ENCODE data around the gene KDELR1. TPM values are rescaled to one million over a fixed set of nuclear protein-coding genes. Genes with fewer than 3 reads are reported as not detected.

Gene KDELR1
- total RNA-seq, 4 donors from 2014 or later = 77.3 to 94.1 (median 87.7) TPM

- WGBS = 60% methylated on average over 6 of the region's 16 CpGs
- peak in 1 of 3 donors; percentile 31 for TF ChIP-seq POLR2AphosphoS5 (IDR thresholded peaks at IDR 0.05)
- no peak for TF ChIP-seq POLR2A (IDR thresholded peaks at IDR 0.05)
- no peak for TF ChIP-seq EP300 (IDR thresholded peaks at IDR 0.05)
- no peak for TF ChIP-seq CTCF (IDR thresholded peaks at IDR 0.05)
- Histone ChIP-seq H3K27ac (no peak overlapping the region), H3K36me3 (no peaks in the 10 kb centered on the region), H3K4me3 (no peak overlapping the region), H3K4me1 (peaks cover 4% of the 10 kb centered on the region), H3K27me3 (no peaks in the 10 kb centered on the region), H3K9me3 (no peaks in the 10 kb centered on the region)
- peak in 1 of 2 donors; percentile 83 for DNase-seq (ENCODE audit: low spot score in 2 of 2)
Measured at GRCh38 chr19:48421548-48421947, 30.2 kb upstream of the KDELR1 start.

GRCh38 chr19:48419158-48419920, 28.0 kb upstream of the KDELR1 start:
- no peak overlapping the region for H3K4me3 ChIP-seq
- no peaks in the 10 kb centered on the region for H3K36me3 ChIP-seq
- no peaks in the 10 kb centered on the region for H3K9me3 ChIP-seq
- H3K27me3 ChIP-seq = no peaks in the 10 kb centered on the region
- DNase-seq (ENCODE audit: low spot score in 2 of 2) = no peak
- 88% methylated on average over 30 of the region's 31 CpGs for WGBS
- no peak for TF ChIP-seq POLR2AphosphoS5 (IDR thresholded peaks at IDR 0.05)
- TF ChIP-seq CTCF (IDR thresholded peaks at IDR 0.05) = no peak
- TF ChIP-seq POLR2A (IDR thresholded peaks at IDR 0.05) = no peak
- TF ChIP-seq EP300 (IDR thresholded peaks at IDR 0.05) = no peak
- H3K4me1 ChIP-seq = peaks cover 19% of the 10 kb centered on the region
- H3K27ac ChIP-seq = no peak overlapping the region

- H3K4me3 ChIP-seq = no peak overlapping the region
- 83% methylated on average over 6 of the region's 6 CpGs for WGBS
- no peaks in the 10 kb centered on the region for H3K27me3 ChIP-seq
- no peak for TF ChIP-seq POLR2AphosphoS5 (IDR thresholded peaks at IDR 0.05)
- TF ChIP-seq POLR2A (IDR thresholded peaks at IDR 0.05) = no peak
- no peak for TF ChIP-seq EP300 (IDR thresholded peaks at IDR 0.05)
- TF ChIP-seq CTCF (IDR thresholded peaks at IDR 0.05) = no peak
- DNase-seq (ENCODE audit: low spot score in 2 of 2) = no peak
- H3K9me3 ChIP-seq = no peaks in the 10 kb centered on the region
- no peak overlapping the region for H3K27ac ChIP-seq
- H3K36me3 ChIP-seq = no peaks in the 10 kb centered on the region
- peaks cover 19% of the 10 kb centered on the region for H3K4me1 ChIP-seq
Measured at GRCh38 chr19:48418317-48419064, 27.1 kb upstream of the KDELR1 start.

- WGBS = 90% methylated on average over 7 of the region's 7 CpGs
- no peak overlapping the region for H3K27ac ChIP-seq
Measured at GRCh38 chr19:48417421-48417820, 26.1 kb upstream of the KDELR1 start.

More at GRCh38 chr19:48417421-48417820, 26.1 kb upstream of the KDELR1 start:
- TF ChIP-seq POLR2A (IDR thresholded peaks at IDR 0.05) (no peak), CTCF (IDR thresholded peaks at IDR 0.05) (no peak), EP300 (IDR thresholded peaks at IDR 0.05) (no peak)
- H3K9me3 ChIP-seq = no peaks in the 10 kb centered on the region
- H3K4me1 ChIP-seq = peaks cover 19% of the 10 kb centered on the region
- H3K27me3 ChIP-seq = no peaks in the 10 kb centered on the region
- no peak for DNase-seq (ENCODE audit: low spot score in 2 of 2)
- H3K36me3 ChIP-seq = no peaks in the 10 kb centered on the region
- H3K4me3 ChIP-seq = no peak overlapping the region
